GM12891 (cell line): ENCODE results near the gene GAA.

ENCODE experiments used
- POLR2A ChIP-seq: IDR thresholded peaks from 2 replicates; pipeline ENCODE4 v1.6.1; 2011; ENCODE audit warnings: low read depth, low read length, control low read depth
- POLR2AphosphoS5 ChIP-seq: IDR thresholded peaks from 2 replicates; pipeline ENCODE4 v1.6.1; 2011; ENCODE audit warnings: low read depth, low read length, control low read depth
- POU2F2 ChIP-seq: IDR thresholded peaks from 2 replicates; pipeline ENCODE4 v1.6.1; 2011; ENCODE audit warnings: low read depth, mild to moderate bottlenecking, control low read depth, low read length, moderate library complexity
- SPI1 ChIP-seq: IDR thresholded peaks from 2 replicates; pipeline ENCODE4 v1.6.1; 2011; ENCODE audit warnings: low read depth, low read length, control low read depth
- TAF1 ChIP-seq: IDR thresholded peaks from 2 replicates; pipeline ENCODE4 v1.6.1; 2011; ENCODE audit warnings: low read depth, low read length, control low read depth

GRCh38 chr17:80125656-80126448 is 24.5 kb downstream of the GAA start:
- no peak for TF ChIP-seq TAF1
- TF ChIP-seq POLR2A = no peak
- no peak for TF ChIP-seq POLR2AphosphoS5
- no peak for TF ChIP-seq POU2F2
- TF ChIP-seq SPI1 = no peak
